ENCODE data around the gene AK9. TPM values are rescaled to one million over a fixed set of nuclear protein-coding genes. Genes with fewer than 3 reads are reported as not detected.

AK9 gene
- total and polyA plus RNA-seq, 4 donors, result 1.1 to 5.3 (median 3.8) TPM

- TF ChIP-seq EGR1 (IDR thresholded peaks at IDR 0.05; ENCODE audit: low read depth in 2 of 2) (no peak), YY1 (IDR thresholded peaks at IDR 0.05) (no peak), ZBTB33 (IDR thresholded peaks at IDR 0.05) (no peak), ATF3 (IDR thresholded peaks at IDR 0.05) (no peak)
- no peak for DNase-seq (ENCODE audit: low spot score)
- no peaks in the 10 kb centered on the region for H3K9me3 ChIP-seq (ENCODE audit: control insufficient read depth in 4 of 4, low read length in 3 of 4)
- no peak overlapping the region for H3K27ac ChIP-seq (ENCODE audit: low read depth in 1 of 2, low read length in 2 of 2)
- no peak overlapping the region for H3K4me3 ChIP-seq (ENCODE audit: low read depth in 1 of 3, low read length in 3 of 3)
- H3K9ac ChIP-seq (ENCODE audit: low read depth in 1 of 2, low read length in 2 of 2), result no peak overlapping the region
- no peaks in the 10 kb centered on the region for H3K36me3 ChIP-seq (ENCODE audit: control insufficient read depth in 4 of 4, insufficient read depth in 3 of 4, low read depth in 1 of 4, low read length in 3 of 4)
- H3K27me3 ChIP-seq (ENCODE audit: control insufficient read depth in 4 of 4, insufficient read depth in 4 of 4, low read length in 3 of 4), result no peaks in the 10 kb centered on the region
- WGBS, result 87% methylated on average over 2 of the region's 2 CpGs
- peaks cover 0 to 8% (median 8%) of the 10 kb centered on the region in 4 donors for H3K4me1 ChIP-seq (ENCODE audit: control insufficient read depth in 4 of 4, insufficient read depth in 4 of 4, low read length in 3 of 4)
These were observed 192.1 kb downstream of the AK9 start for GRCh38 chr6:109498936-109499335.

- 95% methylated on average over 4 of the region's 4 CpGs for whole genome bisulfite sequencing
- H3K36me3 ChIP-seq (ENCODE audit: control insufficient read depth in 4 of 4, insufficient read depth in 3 of 4, low read depth in 1 of 4, low read length in 3 of 4), result no peaks in the 10 kb centered on the region
- H3K27ac ChIP-seq (ENCODE audit: low read depth in 1 of 2, low read length in 2 of 2), result no peak overlapping the region
- TF ChIP-seq ZBTB33 (IDR thresholded peaks at IDR 0.05), result no peak
- TF ChIP-seq RXRA (IDR thresholded peaks at IDR 0.05), result no peak
- no peak for TF ChIP-seq TAF1 (conservative IDR thresholded peaks at IDR 0.05)
- no peak for TF ChIP-seq ATF3 (IDR thresholded peaks at IDR 0.05)
- no peak overlapping the region for H3K4me3 ChIP-seq (ENCODE audit: low read depth in 1 of 3, low read length in 3 of 3)
- no peak overlapping the region for H3K9ac ChIP-seq (ENCODE audit: low read depth in 1 of 2, low read length in 2 of 2)
- no peaks in the 10 kb centered on the region for H3K4me1 ChIP-seq (ENCODE audit: control insufficient read depth in 4 of 4, insufficient read depth in 4 of 4, low read length in 3 of 4)
- no peaks in the 10 kb centered on the region for H3K9me3 ChIP-seq (ENCODE audit: control insufficient read depth in 4 of 4, low read length in 3 of 4)
- no peak for DNase-seq (ENCODE audit: low spot score)
- no peaks in the 10 kb centered on the region for H3K27me3 ChIP-seq (ENCODE audit: control insufficient read depth in 4 of 4, insufficient read depth in 4 of 4, low read length in 3 of 4)
These were observed 192.9 kb downstream of the AK9 start for GRCh38 chr6:109498052-109498451.

GRCh38 chr6:109496036-109496772, 194.8 kb downstream of the AK9 start:
- no peaks in the 10 kb centered on the region for H3K4me1 ChIP-seq (ENCODE audit: control insufficient read depth in 4 of 4, insufficient read depth in 4 of 4, low read length in 3 of 4)
- H3K36me3 ChIP-seq (ENCODE audit: control insufficient read depth in 4 of 4, insufficient read depth in 3 of 4, low read depth in 1 of 4, low read length in 3 of 4), result no peaks in the 10 kb centered on the region
- 90% methylated on average over 9 of the region's 9 CpGs for WGBS
- no peaks in the 10 kb centered on the region for H3K9me3 ChIP-seq (ENCODE audit: control insufficient read depth in 4 of 4, low read length in 3 of 4)
- no peak overlapping the region for H3K4me3 ChIP-seq (ENCODE audit: low read depth in 1 of 3, low read length in 3 of 3)
- DNase-seq (ENCODE audit: low spot score), result no peak
- H3K9ac ChIP-seq (ENCODE audit: low read depth in 1 of 2, low read length in 2 of 2), result no peak overlapping the region
- H3K27ac ChIP-seq (ENCODE audit: low read depth in 1 of 2, low read length in 2 of 2), result no peak overlapping the region
- no peaks in the 10 kb centered on the region for H3K27me3 ChIP-seq (ENCODE audit: control insufficient read depth in 4 of 4, insufficient read depth in 4 of 4, low read length in 3 of 4)
- TF ChIP-seq MAX (IDR thresholded peaks at IDR 0.05) (no peak), RXRA (IDR thresholded peaks at IDR 0.05) (no peak), NR2F2 (IDR thresholded peaks at IDR 0.05) (no peak), REST (IDR thresholded peaks at IDR 0.05) (no peak), FOXA2 (IDR thresholded peaks at IDR 0.05) (no peak), ZBTB33 (IDR thresholded peaks at IDR 0.05) (no peak), GABPA (IDR thresholded peaks at IDR 0.05 in 1 of 2, conservative IDR thresholded peaks at IDR 0.05 in 1 of 2) (no peak), HNF4A (conservative IDR thresholded peaks at IDR 0.05) (no peak), FOXA1 (IDR thresholded peaks at IDR 0.05) (no peak), YY1 (IDR thresholded peaks at IDR 0.05) (no peak), HNF4G (IDR thresholded peaks at IDR 0.05) (no peak), ATF3 (IDR thresholded peaks at IDR 0.05) (no peak), RAD21 (IDR thresholded peaks at IDR 0.05) (no peak), EGR1 (IDR thresholded peaks at IDR 0.05; ENCODE audit: low read depth in 2 of 2) (no peak)
